ENCODE measurements around the gene SFSWAP. TPM values are rescaled to one million over a fixed set of nuclear protein-coding genes. Genes with fewer than 3 reads are reported as not detected.
A peak's percentile ranks its signal among the peaks of the same experiment; 100 is the strongest.

Gene SFSWAP
- total and polyA plus RNA-seq, 2 of the 13 experiments (the other 11 are each of a cell fraction or from before 2014, with no cell fraction given) = 17.1 to 27.7 TPM

DNA sequence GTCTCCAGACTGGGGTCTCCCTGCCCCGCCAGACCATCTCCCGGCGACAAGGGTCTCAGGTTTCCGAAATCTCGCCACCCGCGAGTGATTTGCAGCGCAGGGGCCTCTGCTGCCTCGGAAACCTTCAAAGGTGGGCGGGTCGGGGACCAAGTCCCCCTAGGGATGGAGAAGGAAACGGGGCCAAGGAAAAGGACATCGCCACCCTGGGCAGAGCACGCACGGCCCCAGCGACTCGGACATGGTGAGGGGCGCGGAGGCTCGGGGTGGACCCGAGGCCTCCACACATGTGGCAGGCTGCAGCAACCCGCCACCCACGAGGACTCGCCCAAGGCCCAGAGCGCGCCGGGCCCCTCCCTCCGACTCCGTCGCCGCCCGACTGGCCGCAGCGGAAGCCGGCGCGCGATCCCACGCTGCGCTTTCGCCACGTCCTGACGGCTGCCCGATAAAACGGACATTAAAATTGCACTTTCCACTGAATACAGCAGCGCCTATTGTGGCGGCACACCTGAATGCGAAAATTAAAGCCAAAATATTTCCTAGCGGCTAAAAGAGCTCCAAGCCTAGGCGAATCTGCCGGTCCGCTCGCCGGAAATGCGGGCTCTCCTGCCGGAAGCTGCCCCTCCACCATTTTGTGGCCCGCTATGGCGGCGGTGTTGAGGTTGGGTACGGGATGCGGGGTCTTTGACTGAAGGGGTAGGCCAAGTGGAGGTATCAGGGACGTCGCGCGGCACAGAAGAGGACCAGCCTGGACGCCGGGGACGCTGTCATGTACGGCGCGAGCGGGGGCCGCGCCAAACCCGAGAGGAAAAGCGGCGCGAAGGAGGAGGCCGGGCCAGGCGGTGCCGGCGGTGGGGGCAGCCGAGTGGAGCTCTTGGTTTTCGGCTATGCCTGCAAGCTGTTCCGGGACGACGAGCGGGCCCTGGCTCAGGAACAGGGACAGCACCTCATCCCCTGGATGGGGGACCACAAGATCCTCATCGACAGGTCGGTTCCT is at the start of gene SFSWAP (continued):
- TF ChIP-seq HMGA1 (CRISPR knock-in tag; conservative IDR thresholded peaks at IDR 0.05) (no peak), ZNF451 (CRISPR knock-in tag; IDR thresholded peaks at IDR 0.05) (no peak; the same call in 1 of the 2 replicates), WIZ (CRISPR knock-in tag; IDR thresholded peaks at IDR 0.05) (peak; percentile 95), HNRNPH1 (optimal IDR thresholded peaks at IDR 0.05; ENCODE audit: low read depth, low read length) (no peak), CEBPB (IDR thresholded peaks at IDR 0.05; ENCODE audit: borderline replicate concordance, low read depth, low read length) (no peak), ZNF326 (CRISPR knock-in tag; IDR thresholded peaks at IDR 0.05; ENCODE audit: borderline replicate concordance) (no peak), ZNF484 (CRISPR knock-in tag; IDR thresholded peaks at IDR 0.05; ENCODE audit: borderline replicate concordance, low read depth) (no peak), FOXK1 (CRISPR knock-in tag; IDR thresholded peaks at IDR 0.05; ENCODE audit: borderline replicate concordance, low read depth) (peak; percentile 60; the same call in 1 of the 2 replicates), CBFB (CRISPR knock-in tag; IDR thresholded peaks at IDR 0.05) (0 out of 2 replicates have a peak, but pooled peaks have one; percentile 80), SRY (CRISPR knock-in tag; IDR thresholded peaks at IDR 0.05) (peak; percentile 56; the same call in 1 of the 2 replicates), SYNCRIP (IDR thresholded peaks at IDR 0.05; ENCODE audit: insufficient read depth, low read depth, low read length) (no peak), ZNF263 (CRISPR knock-in tag; IDR thresholded peaks at IDR 0.05) (peak; percentile 47; the same call in 1 of the 2 replicates)
- TF ChIP-seq, protein P1, sequence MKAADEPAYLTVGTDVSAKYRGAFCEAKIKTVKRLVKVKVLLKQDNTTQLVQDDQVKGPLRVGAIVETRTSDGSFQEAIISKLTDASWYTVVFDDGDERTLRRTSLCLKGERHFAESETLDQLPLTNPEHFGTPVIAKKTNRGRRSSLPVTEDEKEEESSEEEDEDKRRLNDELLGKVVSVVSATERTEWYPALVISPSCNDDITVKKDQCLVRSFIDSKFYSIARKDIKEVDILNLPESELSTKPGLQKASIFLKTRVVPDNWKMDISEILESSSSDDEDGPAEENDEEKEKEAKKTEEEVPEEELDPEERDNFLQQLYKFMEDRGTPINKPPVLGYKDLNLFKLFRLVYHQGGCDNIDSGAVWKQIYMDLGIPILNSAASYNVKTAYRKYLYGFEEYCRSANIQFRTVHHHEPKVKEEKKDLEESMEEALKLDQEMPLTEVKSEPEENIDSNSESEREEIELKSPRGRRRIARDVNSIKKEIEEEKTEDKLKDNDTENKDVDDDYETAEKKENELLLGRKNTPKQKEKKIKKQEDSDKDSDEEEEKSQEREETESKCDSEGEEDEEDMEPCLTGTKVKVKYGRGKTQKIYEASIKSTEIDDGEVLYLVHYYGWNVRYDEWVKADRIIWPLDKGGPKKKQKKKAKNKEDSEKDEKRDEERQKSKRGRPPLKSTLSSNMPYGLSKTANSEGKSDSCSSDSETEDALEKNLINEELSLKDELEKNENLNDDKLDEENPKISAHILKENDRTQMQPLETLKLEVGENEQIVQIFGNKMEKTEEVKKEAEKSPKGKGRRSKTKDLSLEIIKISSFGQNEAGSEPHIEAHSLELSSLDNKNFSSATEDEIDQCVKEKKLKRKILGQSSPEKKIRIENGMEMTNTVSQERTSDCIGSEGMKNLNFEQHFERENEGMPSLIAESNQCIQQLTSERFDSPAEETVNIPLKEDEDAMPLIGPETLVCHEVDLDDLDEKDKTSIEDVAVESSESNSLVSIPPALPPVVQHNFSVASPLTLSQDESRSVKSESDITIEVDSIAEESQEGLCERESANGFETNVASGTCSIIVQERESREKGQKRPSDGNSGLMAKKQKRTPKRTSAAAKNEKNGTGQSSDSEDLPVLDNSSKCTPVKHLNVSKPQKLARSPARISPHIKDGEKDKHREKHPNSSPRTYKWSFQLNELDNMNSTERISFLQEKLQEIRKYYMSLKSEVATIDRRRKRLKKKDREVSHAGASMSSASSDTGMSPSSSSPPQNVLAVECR (CRISPR knock-in tag; IDR thresholded peaks at IDR 0.05; ENCODE audit: borderline replicate concordance) = peak; percentile 85; the same call in 1 of the 2 replicates
- TF ChIP-seq, protein P2, sequence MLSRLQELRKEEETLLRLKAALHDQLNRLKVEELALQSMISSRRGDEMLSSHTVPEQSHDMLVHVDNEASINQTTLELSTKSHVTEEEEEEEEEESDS (CRISPR knock-in tag; IDR thresholded peaks at IDR 0.05; ENCODE audit: borderline replicate concordance) = peak; percentile 96
- TF ChIP-seq, protein P3, sequence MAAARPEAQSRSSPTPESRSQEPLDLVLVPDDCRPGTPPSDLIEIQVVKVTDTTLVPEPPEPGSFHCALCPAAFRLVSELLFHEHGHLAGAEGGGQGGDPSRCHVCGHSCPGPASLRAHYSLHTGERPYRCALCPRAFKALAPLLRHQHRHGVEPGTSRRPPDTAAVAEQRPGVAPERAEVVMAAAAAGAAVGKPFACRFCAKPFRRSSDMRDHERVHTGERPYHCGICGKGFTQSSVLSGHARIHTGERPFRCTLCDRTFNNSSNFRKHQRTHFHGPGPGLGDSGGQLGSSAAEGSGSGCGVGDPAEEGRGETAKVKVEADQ (CRISPR knock-in tag; IDR thresholded peaks at IDR 0.05; ENCODE audit: borderline replicate concordance) = peak; percentile 79; the same call in 1 of the 2 replicates
- TF ChIP-seq, protein P4, sequence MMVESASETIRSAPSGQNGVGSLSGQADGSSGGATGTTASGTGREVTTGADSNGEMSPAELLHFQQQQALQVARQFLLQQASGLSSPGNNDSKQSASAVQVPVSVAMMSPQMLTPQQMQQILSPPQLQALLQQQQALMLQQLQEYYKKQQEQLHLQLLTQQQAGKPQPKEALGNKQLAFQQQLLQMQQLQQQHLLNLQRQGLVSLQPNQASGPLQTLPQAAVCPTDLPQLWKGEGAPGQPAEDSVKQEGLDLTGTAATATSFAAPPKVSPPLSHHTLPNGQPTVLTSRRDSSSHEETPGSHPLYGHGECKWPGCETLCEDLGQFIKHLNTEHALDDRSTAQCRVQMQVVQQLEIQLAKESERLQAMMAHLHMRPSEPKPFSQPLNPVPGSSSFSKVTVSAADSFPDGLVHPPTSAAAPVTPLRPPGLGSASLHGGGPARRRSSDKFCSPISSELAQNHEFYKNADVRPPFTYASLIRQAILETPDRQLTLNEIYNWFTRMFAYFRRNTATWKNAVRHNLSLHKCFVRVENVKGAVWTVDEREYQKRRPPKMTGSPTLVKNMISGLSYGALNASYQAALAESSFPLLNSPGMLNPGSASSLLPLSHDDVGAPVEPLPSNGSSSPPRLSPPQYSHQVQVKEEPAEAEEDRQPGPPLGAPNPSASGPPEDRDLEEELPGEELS (CRISPR knock-in tag; IDR thresholded peaks at IDR 0.05) = peak; percentile 20; the same call in 1 of the 2 replicates
- TF ChIP-seq, protein P5, sequence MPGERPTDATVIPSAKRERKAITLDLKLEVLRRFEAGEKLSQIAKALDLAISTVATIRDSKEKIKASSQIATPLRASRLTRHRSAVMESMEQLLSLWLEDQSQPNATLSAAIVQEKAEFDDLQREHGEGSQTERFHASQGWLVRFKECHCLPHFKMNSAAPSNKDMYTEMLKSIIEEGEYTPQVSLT (CRISPR knock-in tag; IDR thresholded peaks at IDR 0.05; ENCODE audit: borderline replicate concordance, low read depth) = no peak
- TF ChIP-seq, protein P6, sequence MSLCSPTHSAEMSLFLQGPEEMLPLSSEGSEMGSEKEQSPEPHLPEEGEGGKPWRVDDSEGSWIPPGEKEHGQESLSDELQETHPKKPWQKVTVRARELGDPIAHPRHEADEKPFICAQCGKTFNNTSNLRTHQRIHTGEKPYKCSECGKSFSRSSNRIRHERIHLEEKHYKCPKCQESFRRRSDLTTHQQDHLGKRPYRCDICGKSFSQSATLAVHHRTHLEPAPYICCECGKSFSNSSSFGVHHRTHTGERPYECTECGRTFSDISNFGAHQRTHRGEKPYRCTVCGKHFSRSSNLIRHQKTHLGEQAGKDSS (CRISPR knock-in tag; IDR thresholded peaks at IDR 0.05; ENCODE audit: borderline replicate concordance, low read depth) = no peak
